Activated T-helper 1 cell treated with anti-CD3 and anti-CD28 coated beads, Interleukin-12 subunit alpha, Interleukin-12 subunit beta, Interleukin-2, Interleukin-4 antibody, amounts not matched to agents 30 ng/mL and 10 ng/mL and 1 ng/mL, durations not matched to agents 14 hours and 24 hours and 36 hours (primary cell): ENCODE measurements around the gene SPAG4. TPM values are rescaled to one million over a fixed set of nuclear protein-coding genes. Genes with fewer than 3 reads are reported as not detected.

Source experiments
- DNase-seq: peaks from one replicate; pipeline ENCODE4 v3.0.0; 2021; ENCODE audit warnings: low spot score
- H3K27ac Mint-ChIP-seq: one replicate; pipeline ENCODE4 v1.8.0; 2021; ENCODE audit warnings: mild to moderate bottlenecking, mixed read lengths
- H3K27me3 Mint-ChIP-seq: one replicate; pipeline ENCODE4 v1.8.0; 2022; ENCODE audit warnings: mild to moderate bottlenecking, moderate library complexity, mixed read lengths; ENCODE audit not compliant: insufficient read depth
- H3K36me3 Mint-ChIP-seq: one replicate; pipeline ENCODE4 v1.8.0; 2021; ENCODE audit warnings: low read depth, mixed read lengths
- H3K4me1 Mint-ChIP-seq: one replicate; pipeline ENCODE4 v1.8.0; 2021; ENCODE audit warnings: low read depth, mixed read lengths
- H3K4me3 Mint-ChIP-seq: one replicate; pipeline ENCODE4 v1.8.0; 2021; ENCODE audit warnings: mild to moderate bottlenecking, moderate library complexity, mixed read lengths
- H3K9me3 Mint-ChIP-seq: one replicate; pipeline ENCODE4 v1.8.0; 2021; ENCODE audit warnings: mixed read lengths
- intact Hi-C: fragments of 100-400 bp; cut with micrococcal nuclease; formaldehyde crosslinking; loops from one replicate; pipeline ENCODE4 v1.15.1; 2024
- total RNA-seq: library from RNA; stranded (reverse); gene quantifications from 2 replicates; pipeline ENCODE4 v1.2.3, GENCODE V29; 2022

SPAG4 gene
- total RNA-seq, 1 donor from 2014 or later = 5.1 TPM

- Mint-ChIP-seq H3K27ac (no peak overlapping the region), H3K4me1 (peaks cover 34% of the 10 kb centered on the region), H3K36me3 (peaks cover 2% of the 10 kb centered on the region), H3K9me3 (no peaks in the 10 kb centered on the region), H3K4me3 (no peak overlapping the region), H3K27me3 (no peaks in the 10 kb centered on the region)
- no peak for DNase-seq
- intact Hi-C loops = no loop called here
Measured at GRCh38 chr20:35637276-35637675, 21.6 kb downstream of the SPAG4 start.

- Mint-ChIP-seq H3K36me3 (peaks cover 3% of the 10 kb centered on the region), H3K27ac (no peak overlapping the region), H3K9me3 (no peaks in the 10 kb centered on the region), H3K27me3 (no peaks in the 10 kb centered on the region), H3K4me3 (no peak overlapping the region), H3K4me1 (peaks cover 44% of the 10 kb centered on the region)
- DNase-seq = no peak
- intact Hi-C loops = no loop called here
Measured at GRCh38 chr20:35638751-35639150, 23.1 kb downstream of the SPAG4 start.

- no peaks in the 10 kb centered on the region for H3K9me3 Mint-ChIP-seq
- H3K36me3 Mint-ChIP-seq = peaks cover 3% of the 10 kb centered on the region
- no peaks in the 10 kb centered on the region for H3K27me3 Mint-ChIP-seq
- intact Hi-C loops = no loop called here
- no peak for DNase-seq
- no peak overlapping the region for H3K4me3 Mint-ChIP-seq
- H3K27ac Mint-ChIP-seq = peak overlapping the region; percentile 37
- peaks cover 37% of the 10 kb centered on the region for H3K4me1 Mint-ChIP-seq
Measured at GRCh38 chr20:35640724-35641123, 25.1 kb downstream of the SPAG4 start.

GRCh38 chr20:35641743-35642142, 26.1 kb downstream of the SPAG4 start:
- Mint-ChIP-seq H3K4me3 (no peak overlapping the region), H3K4me1 (peaks cover 32% of the 10 kb centered on the region), H3K36me3 (peaks cover 3% of the 10 kb centered on the region), H3K9me3 (no peaks in the 10 kb centered on the region), H3K27ac (no peak overlapping the region), H3K27me3 (no peaks in the 10 kb centered on the region)
- intact Hi-C loops = no loop called here
- DNase-seq = no peak

GRCh38 chr20:35643045-35643444, 27.4 kb downstream of the SPAG4 start:
- Mint-ChIP-seq H3K4me3 (no peak overlapping the region), H3K27me3 (no peaks in the 10 kb centered on the region), H3K9me3 (no peaks in the 10 kb centered on the region), H3K27ac (no peak overlapping the region), H3K4me1 (peaks cover 32% of the 10 kb centered on the region), H3K36me3 (peaks cover 8% of the 10 kb centered on the region)
- intact Hi-C loops = no loop called here
- DNase-seq = no peak

- intact Hi-C loops = no loop called here
- Mint-ChIP-seq H3K36me3 (peaks cover 11% of the 10 kb centered on the region), H3K4me3 (no peak overlapping the region), H3K9me3 (no peaks in the 10 kb centered on the region), H3K4me1 (peaks cover 39% of the 10 kb centered on the region), H3K27ac (no peak overlapping the region), H3K27me3 (no peaks in the 10 kb centered on the region)
- DNase-seq = no peak
Measured at GRCh38 chr20:35644806-35645205, 29.2 kb downstream of the SPAG4 start.

- intact Hi-C loops = no loop called here
- Mint-ChIP-seq H3K4me1 (peaks cover 21% of the 10 kb centered on the region), H3K27me3 (no peaks in the 10 kb centered on the region), H3K36me3 (peaks cover 21% of the 10 kb centered on the region), H3K4me3 (no peak overlapping the region), H3K27ac (peak overlapping the region; percentile 18), H3K9me3 (no peaks in the 10 kb centered on the region)
- DNase-seq = no peak
Measured at GRCh38 chr20:35648836-35649235, 33.2 kb downstream of the SPAG4 start.

- Mint-ChIP-seq H3K9me3 (no peaks in the 10 kb centered on the region), H3K27me3 (no peaks in the 10 kb centered on the region), H3K4me1 (peaks cover 21% of the 10 kb centered on the region), H3K27ac (no peak overlapping the region), H3K4me3 (no peak overlapping the region), H3K36me3 (peaks cover 21% of the 10 kb centered on the region)
- DNase-seq = no peak
- intact Hi-C loops = no loop called here
Measured at GRCh38 chr20:35650632-35651031, 35.0 kb downstream of the SPAG4 start.

- Mint-ChIP-seq H3K27ac (no peak overlapping the region), H3K4me3 (no peak overlapping the region), H3K9me3 (no peaks in the 10 kb centered on the region), H3K36me3 (peaks cover 24% of the 10 kb centered on the region), H3K27me3 (no peaks in the 10 kb centered on the region), H3K4me1 (peaks cover 25% of the 10 kb centered on the region)
- DNase-seq = no peak
- intact Hi-C loops = no loop called here
Measured at GRCh38 chr20:35651958-35652357, 36.3 kb downstream of the SPAG4 start.

- no peak for DNase-seq
- no peaks in the 10 kb centered on the region for H3K9me3 Mint-ChIP-seq
- peaks cover 25% of the 10 kb centered on the region for H3K36me3 Mint-ChIP-seq
- no peak overlapping the region for H3K4me3 Mint-ChIP-seq
- no peak overlapping the region for H3K27ac Mint-ChIP-seq
- H3K4me1 Mint-ChIP-seq = peaks cover 33% of the 10 kb centered on the region
- no peaks in the 10 kb centered on the region for H3K27me3 Mint-ChIP-seq
- intact Hi-C loops = no loop called here
Measured at GRCh38 chr20:35652641-35653429, 37.2 kb downstream of the SPAG4 start.

- no peaks in the 10 kb centered on the region for H3K27me3 Mint-ChIP-seq
- H3K9me3 Mint-ChIP-seq = no peaks in the 10 kb centered on the region
- DNase-seq = no peak
- intact Hi-C loops = no loop called here
- H3K4me1 Mint-ChIP-seq = peaks cover 30% of the 10 kb centered on the region
- no peak overlapping the region for H3K27ac Mint-ChIP-seq
- H3K36me3 Mint-ChIP-seq = peaks cover 23% of the 10 kb centered on the region
- no peak overlapping the region for H3K4me3 Mint-ChIP-seq
Measured at GRCh38 chr20:35653430-35653734, 37.8 kb downstream of the SPAG4 start.

- Mint-ChIP-seq H3K27ac (no peak overlapping the region), H3K27me3 (no peaks in the 10 kb centered on the region), H3K36me3 (peaks cover 23% of the 10 kb centered on the region), H3K4me3 (no peak overlapping the region), H3K9me3 (no peaks in the 10 kb centered on the region), H3K4me1 (peaks cover 28% of the 10 kb centered on the region)
- DNase-seq = no peak
- intact Hi-C loops = no loop called here
Measured at GRCh38 chr20:35653893-35654292, 38.3 kb downstream of the SPAG4 start.

- no peak overlapping the region for H3K27ac Mint-ChIP-seq
- peaks cover 23% of the 10 kb centered on the region for H3K36me3 Mint-ChIP-seq
- no peaks in the 10 kb centered on the region for H3K9me3 Mint-ChIP-seq
- H3K4me3 Mint-ChIP-seq = no peak overlapping the region
- peaks cover 32% of the 10 kb centered on the region for H3K4me1 Mint-ChIP-seq
- H3K27me3 Mint-ChIP-seq = no peaks in the 10 kb centered on the region
- intact Hi-C loops = no loop called here
- no peak for DNase-seq
Measured at GRCh38 chr20:35654415-35654814, 38.8 kb downstream of the SPAG4 start.

GRCh38 chr20:35657271-35657670, 41.6 kb downstream of the SPAG4 start:
- no peak for DNase-seq
- peaks cover 17% of the 10 kb centered on the region for H3K36me3 Mint-ChIP-seq
- H3K27ac Mint-ChIP-seq = peak overlapping the region; percentile 40
- H3K27me3 Mint-ChIP-seq = no peaks in the 10 kb centered on the region
- intact Hi-C loops = no loop called here
- H3K9me3 Mint-ChIP-seq = no peaks in the 10 kb centered on the region
- H3K4me1 Mint-ChIP-seq = peaks cover 49% of the 10 kb centered on the region
- H3K4me3 Mint-ChIP-seq = peak overlapping the region; percentile 25
